ENCODE results near the gene MTM1.

MTM1 gene

DNA sequence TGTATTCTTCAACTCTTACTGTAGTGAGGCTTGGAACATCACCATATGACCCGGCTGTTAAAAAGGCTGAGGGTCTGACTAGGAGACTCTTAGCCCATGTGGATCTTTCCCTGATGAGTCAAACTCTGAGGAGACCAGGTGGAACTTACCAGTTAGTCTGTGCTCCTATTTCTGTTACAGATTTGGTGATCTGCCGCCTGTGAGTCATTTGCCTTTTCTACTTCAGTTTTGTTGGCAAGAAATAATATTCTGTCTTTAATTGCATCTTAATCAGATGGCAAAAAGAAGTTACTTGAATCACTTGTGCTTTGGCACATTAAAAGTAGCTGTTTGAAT, 48.4 kb downstream of the MTM1 start:
- TF ChIP-seq, protein P1, sequence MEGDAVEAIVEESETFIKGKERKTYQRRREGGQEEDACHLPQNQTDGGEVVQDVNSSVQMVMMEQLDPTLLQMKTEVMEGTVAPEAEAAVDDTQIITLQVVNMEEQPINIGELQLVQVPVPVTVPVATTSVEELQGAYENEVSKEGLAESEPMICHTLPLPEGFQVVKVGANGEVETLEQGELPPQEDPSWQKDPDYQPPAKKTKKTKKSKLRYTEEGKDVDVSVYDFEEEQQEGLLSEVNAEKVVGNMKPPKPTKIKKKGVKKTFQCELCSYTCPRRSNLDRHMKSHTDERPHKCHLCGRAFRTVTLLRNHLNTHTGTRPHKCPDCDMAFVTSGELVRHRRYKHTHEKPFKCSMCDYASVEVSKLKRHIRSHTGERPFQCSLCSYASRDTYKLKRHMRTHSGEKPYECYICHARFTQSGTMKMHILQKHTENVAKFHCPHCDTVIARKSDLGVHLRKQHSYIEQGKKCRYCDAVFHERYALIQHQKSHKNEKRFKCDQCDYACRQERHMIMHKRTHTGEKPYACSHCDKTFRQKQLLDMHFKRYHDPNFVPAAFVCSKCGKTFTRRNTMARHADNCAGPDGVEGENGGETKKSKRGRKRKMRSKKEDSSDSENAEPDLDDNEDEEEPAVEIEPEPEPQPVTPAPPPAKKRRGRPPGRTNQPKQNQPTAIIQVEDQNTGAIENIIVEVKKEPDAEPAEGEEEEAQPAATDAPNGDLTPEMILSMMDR (conservative IDR thresholded peaks at IDR 0.05; ENCODE audit: low read depth): no peak
- H3K27ac ChIP-seq: no peak overlapping the region
- ChIA-PET POLR2A (ENCODE audit: low non-redundant PET) (no interaction called here), CTCF (no interaction called here)
- DNase-seq (ENCODE audit: low spot score): no peak

DNA sequence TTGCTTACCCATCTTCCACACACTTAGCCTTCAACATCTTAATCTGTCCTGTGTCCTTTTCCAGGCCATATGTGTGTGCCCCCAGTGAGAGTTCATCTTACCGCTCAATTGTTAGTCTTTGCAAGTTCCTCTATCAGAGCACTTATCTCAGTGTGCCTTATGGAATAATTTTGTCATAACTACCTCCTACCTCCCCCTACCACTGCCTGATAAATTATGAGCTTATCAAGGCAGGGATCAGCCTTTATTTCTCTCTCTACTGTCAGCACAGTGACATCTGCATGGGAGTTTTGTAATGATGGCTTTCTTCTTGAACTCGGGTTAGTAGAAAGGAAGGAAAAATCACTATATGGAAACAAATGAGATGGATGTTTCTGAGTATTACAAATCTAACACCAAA, 53.2 kb downstream of the MTM1 start:
- ChIA-PET POLR2A (ENCODE audit: low non-redundant PET) (no interaction called here), CTCF (interaction anchor here (0.6 kb wide), 1 partner anchor 643 kb away, joined by 5 read pairs; no protein-coding TSS in a partner anchor)
- no peak overlapping the region for H3K27ac ChIP-seq
- DNase-seq (ENCODE audit: low spot score): no peak
- TF ChIP-seq, protein P1 (conservative IDR thresholded peaks at IDR 0.05; ENCODE audit: low read depth): no peak

DNA sequence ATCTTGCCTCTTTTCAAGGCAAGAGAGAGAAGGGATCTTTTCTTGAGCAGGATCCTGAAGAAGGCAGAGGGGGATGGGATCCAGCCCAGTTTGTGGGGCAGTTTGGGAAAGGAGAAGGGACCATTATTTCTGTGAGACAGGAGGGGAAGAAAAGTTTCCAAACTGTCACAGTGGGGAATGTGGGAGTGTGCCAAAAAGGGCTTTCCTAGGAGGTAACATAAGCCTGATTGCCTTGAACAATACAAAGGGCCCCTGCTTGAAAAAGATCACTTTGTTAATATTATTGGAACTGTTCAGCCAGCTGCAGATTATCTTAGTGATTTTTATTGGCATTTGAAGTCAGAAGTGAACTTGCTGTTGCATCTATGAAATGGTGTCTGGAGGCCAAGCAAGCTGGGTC, 55.2 kb downstream of the MTM1 start:
- H3K27ac ChIP-seq: no peak overlapping the region
- ChIA-PET CTCF (no interaction called here), POLR2A (ENCODE audit: low non-redundant PET) (no interaction called here)
- TF ChIP-seq, protein P1 (conservative IDR thresholded peaks at IDR 0.05; ENCODE audit: low read depth): no peak
- no peak for DNase-seq (ENCODE audit: low spot score)

DNA sequence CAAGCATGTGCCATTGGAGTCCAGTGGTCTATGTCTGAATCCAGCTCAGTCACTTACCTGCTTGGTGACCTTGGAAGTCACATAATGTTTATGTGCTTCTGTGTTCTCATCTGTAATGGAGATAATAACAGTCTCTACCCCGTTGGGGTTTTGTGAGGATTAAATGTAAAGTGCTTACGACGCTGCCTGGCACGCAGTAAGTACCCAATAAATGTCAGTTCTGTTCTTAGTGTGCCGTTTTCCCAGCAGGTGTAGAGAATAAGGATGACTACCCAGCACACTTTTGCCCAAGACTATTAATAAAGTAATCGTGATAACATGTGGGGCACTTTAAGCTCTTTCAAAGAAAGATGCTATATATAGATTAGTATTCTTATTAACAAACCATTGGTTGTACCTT, 56.7 kb downstream of the MTM1 start:
- no peak for DNase-seq (ENCODE audit: low spot score)
- TF ChIP-seq, protein P1 (conservative IDR thresholded peaks at IDR 0.05; ENCODE audit: low read depth): no peak
- ChIA-PET CTCF (no interaction called here), POLR2A (ENCODE audit: low non-redundant PET) (no interaction called here)
- no peak overlapping the region for H3K27ac ChIP-seq

DNA sequence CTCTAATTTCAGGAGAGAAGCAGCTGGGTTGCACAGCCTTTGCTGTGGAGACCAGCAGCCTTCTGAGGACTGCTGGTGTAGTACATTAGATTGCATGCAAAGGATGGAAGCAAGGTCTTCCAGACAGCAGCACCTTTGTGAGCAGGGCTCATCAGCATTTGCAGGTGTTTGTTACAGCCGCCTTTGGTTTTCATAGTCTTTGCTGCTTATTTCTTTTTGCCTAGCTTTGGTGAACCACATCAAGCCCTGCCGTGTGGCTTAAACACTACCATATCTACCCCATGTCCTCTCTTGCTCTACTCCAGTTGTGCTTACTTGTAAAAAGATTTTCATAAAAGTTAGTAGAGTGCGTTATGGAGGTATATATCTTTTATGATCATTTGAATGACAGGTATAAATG, 57.5 kb downstream of the MTM1 start:
- CTCF ChIA-PET: no interaction called here
- POLR2A ChIA-PET (ENCODE audit: low non-redundant PET): no interaction called here
- TF ChIP-seq, protein P1 (conservative IDR thresholded peaks at IDR 0.05; ENCODE audit: low read depth): no peak
- no peak for DNase-seq (ENCODE audit: low spot score)
- no peak overlapping the region for H3K27ac ChIP-seq

DNA sequence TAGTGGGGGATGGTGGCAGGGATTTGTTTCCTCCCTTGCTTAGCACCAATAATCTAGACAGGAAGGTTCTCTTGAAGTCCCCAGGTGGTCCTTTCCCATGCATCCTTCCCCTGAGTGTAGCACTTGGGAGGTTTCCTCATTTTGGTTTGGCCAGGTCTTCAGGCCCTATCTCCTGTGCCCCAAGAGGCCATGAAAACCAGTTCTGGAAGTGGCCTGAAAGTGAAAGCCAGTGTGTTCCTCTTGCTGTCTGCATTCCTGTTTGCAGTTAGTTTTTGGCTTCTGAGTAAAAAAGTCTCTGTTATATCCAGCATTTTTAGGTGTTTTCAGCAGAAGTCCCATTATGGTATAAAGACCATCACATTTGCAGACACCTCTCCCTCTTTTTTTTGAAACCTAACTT, 59.5 kb downstream of the MTM1 start:
- POLR2A ChIA-PET (ENCODE audit: low non-redundant PET): no interaction called here
- TF ChIP-seq, protein P1 (conservative IDR thresholded peaks at IDR 0.05; ENCODE audit: low read depth): no peak
- CTCF ChIA-PET: no interaction called here
- no peak overlapping the region for H3K27ac ChIP-seq
- no peak for DNase-seq (ENCODE audit: low spot score)

DNA sequence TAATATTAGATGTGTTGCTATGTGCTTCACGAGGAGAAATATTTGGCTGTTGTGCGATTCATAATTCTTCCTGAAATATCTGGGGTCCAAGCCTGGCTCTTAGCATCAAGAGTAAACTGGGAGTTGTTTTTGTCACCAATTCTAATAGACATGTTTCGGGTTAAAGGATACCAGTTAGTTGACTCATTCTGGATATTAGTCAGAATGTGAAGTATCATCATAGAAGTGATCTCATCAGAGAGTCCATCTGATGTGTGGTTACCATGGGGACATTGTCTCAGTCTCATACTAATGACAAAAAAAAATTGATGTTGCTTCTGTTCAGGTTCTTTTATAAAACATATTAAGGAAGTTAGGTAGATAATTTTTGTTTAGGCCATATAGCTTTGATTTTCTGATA, 67.5 kb downstream of the MTM1 start:
- ChIA-PET POLR2A (ENCODE audit: low non-redundant PET) (no interaction called here), CTCF (no interaction called here)
- TF ChIP-seq, protein P1 (conservative IDR thresholded peaks at IDR 0.05; ENCODE audit: low read depth): no peak
- H3K27ac ChIP-seq: no peak overlapping the region
- peak; percentile 60 for DNase-seq (ENCODE audit: low spot score)

Measured in RWPE1 (cell line).